Erythroblast (primary cell): ENCODE results near the gene OR6C70.

ENCODE experiments used
- GATA1 ChIP-seq: IDR thresholded peaks from 2 replicates; pipeline ENCODE4 v1.6.1; 2011; ENCODE audit warnings: low read depth, mild to moderate bottlenecking, control low read depth, low read length, moderate library complexity
- POLR2A ChIP-seq: IDR thresholded peaks from 2 replicates; pipeline ENCODE4 v1.6.1; 2011; ENCODE audit warnings: mild to moderate bottlenecking, low read length

DNA sequence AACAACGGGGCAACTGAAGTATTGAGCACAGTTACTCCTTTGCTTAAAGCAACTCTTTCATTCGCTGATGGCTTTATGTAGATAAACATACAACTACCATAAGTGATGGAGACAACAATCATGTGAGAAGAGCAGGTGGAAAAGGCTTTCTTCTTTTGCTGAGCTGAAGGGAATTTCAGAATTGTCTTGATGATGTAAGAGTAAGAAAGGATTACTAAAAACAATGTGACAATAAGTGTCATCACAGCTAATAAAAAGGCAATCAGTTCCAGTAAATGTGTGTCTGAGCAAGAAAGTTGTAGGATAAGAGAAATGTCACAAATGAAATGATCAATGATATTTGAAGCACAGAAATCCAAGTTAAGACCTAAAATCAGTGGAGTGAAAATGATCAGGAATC lies 647 bp downstream of the OR6C70 start:
- TF ChIP-seq POLR2A, result no peak
- no peak for TF ChIP-seq GATA1
